Thyroid gland (tissue), 4 donors: ENCODE measurements around the gene MUC13.

Experiments
- POLR2A ChIP-seq, 2 donors: fragments of 450-650 bp; IDR thresholded peaks; one replicate each; pipeline ENCODE4 v1.6.1; 2017; ENCODE audit warnings: antibody characterized with exemption in 2 of 2, mild to moderate bottlenecking in 2 of 2, moderate library complexity in 1 of 2
- TF ChIP-seq, protein P1 (sequence below), 6 experiments: fragments of 200-600 bp in 3 of 6; fragments of 450-650 bp in 3 of 6; sonication (generic) in 3 of 6; IDR thresholded peaks; one replicate each; pipeline ENCODE4 v1.5.1; 2016 to 2019; ENCODE audit warnings: antibody characterized with exemption in 6 of 6, mild to moderate bottlenecking in 2 of 6, inconsistent platforms in 1 of 6, moderate library complexity in 1 of 6

GRCh38 chr3:124982855-124983254 lies 48.3 kb upstream of the MUC13 start:
- TF ChIP-seq POLR2A (IDR thresholded peaks at IDR 0.05) = no peak
- TF ChIP-seq, protein P1, sequence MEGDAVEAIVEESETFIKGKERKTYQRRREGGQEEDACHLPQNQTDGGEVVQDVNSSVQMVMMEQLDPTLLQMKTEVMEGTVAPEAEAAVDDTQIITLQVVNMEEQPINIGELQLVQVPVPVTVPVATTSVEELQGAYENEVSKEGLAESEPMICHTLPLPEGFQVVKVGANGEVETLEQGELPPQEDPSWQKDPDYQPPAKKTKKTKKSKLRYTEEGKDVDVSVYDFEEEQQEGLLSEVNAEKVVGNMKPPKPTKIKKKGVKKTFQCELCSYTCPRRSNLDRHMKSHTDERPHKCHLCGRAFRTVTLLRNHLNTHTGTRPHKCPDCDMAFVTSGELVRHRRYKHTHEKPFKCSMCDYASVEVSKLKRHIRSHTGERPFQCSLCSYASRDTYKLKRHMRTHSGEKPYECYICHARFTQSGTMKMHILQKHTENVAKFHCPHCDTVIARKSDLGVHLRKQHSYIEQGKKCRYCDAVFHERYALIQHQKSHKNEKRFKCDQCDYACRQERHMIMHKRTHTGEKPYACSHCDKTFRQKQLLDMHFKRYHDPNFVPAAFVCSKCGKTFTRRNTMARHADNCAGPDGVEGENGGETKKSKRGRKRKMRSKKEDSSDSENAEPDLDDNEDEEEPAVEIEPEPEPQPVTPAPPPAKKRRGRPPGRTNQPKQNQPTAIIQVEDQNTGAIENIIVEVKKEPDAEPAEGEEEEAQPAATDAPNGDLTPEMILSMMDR (IDR thresholded peaks at IDR 0.05) = no peak
